HCT116 (cell line): ENCODE measurements around the gene PLCL2. TPM values are rescaled to one million over a fixed set of nuclear protein-coding genes. Genes with fewer than 3 reads are reported as not detected.

ENCODE experiments used
- ATAC-seq: fragments of 200-7000 bp; cut with Tn5 transposase; 2 replicates; pipeline ENCODE4 v1.9.1; 2020; ENCODE audit warnings: mild to moderate bottlenecking, moderate library complexity
- BruUV-seq: library from RNA; stranded (reverse); fragments of 400-500 nt; replicated peaks from 2 replicates; lab custom pipeline; 2021; lab: Mats Ljungman, UMichigan
- CTCF ChIA-PET: fragments of 300-600 bp; sonication (Branson Sonifier 250); formaldehyde crosslinking; loops from one replicate; lab custom pipeline; 2021; ENCODE audit warnings: antibody characterized with exemption; lab: Charles Lee
- POLR2A ChIA-PET: fragments of 300-600, 350-600 bp; sonication (Branson Sonifier 250); formaldehyde crosslinking; loops from one replicate; lab custom pipeline; 2021; ENCODE audit warnings: antibody characterized with exemption; lab: Charles Lee
- RAD21 ChIA-PET, 2 experiments: fragments of 300-600 bp; sonication (Branson Sonifier 250); formaldehyde crosslinking; loops; one replicate each; lab custom pipeline; 2023; ENCODE audit warnings: low total read pairs in 2 of 2; ENCODE audit not compliant: uncharacterized antibody in 2 of 2, unreplicated experiment in 2 of 2, low non-redundant PET in 1 of 2; lab: Charles Lee
- DNase-seq: peaks from one replicate; pipeline ENCODE4 v3.0.0-alpha.2; 2010; ENCODE audit warnings: low read depth, low spot score
- H2AFZ ChIP-seq: fragments of 200-600 bp; shearing (Covaris generic), sonication (generic); 2 replicates; pipeline ENCODE4 v1.6.1; 2017; ENCODE audit warnings: low read depth, mixed run types, mixed read lengths, antibody characterized with exemption, low read length; ENCODE audit not compliant: poor library complexity, severe bottlenecking
- H3K27ac ChIP-seq: 2 replicates; pipeline ENCODE4 v1.5.1; 2012; ENCODE audit warnings: low read depth, low read length
- H3K27me3 ChIP-seq: fragments of 200-600 bp; sonication (generic); 2 replicates; pipeline ENCODE4 v1.6.1; 2016; ENCODE audit warnings: mixed run types, low read length, mixed read lengths; ENCODE audit not compliant: insufficient read depth
- H3K36me3 ChIP-seq, 2 experiments: fragments of 200-500 bp in 1 of 2; fragments of 200-600 bp in 1 of 2; sonication (Bioruptor generic) in 1 of 2; sonication (generic) in 1 of 2; 2 replicates each; pipeline versions ENCODE4 v1.5.1 to v1.6.1; 2014 to 2016; ENCODE audit warnings: low read length in 2 of 2, inconsistent platforms in 1 of 2, mixed read lengths in 1 of 2, mixed run types in 1 of 2; ENCODE audit not compliant: insufficient read depth in 2 of 2, control insufficient read depth in 1 of 2
- H3K4me1 ChIP-seq, 2 experiments: fragments of 200-600 bp in 1 of 2; sonication (generic) in 1 of 2; 2 replicates each; pipeline versions ENCODE4 v1.5.1 to v1.6.1; 2012 to 2017; ENCODE audit warnings: low read length in 2 of 2, inconsistent platforms in 1 of 2, mild to moderate bottlenecking in 1 of 2, mixed read lengths in 1 of 2, mixed run types in 1 of 2, moderate library complexity in 1 of 2; ENCODE audit not compliant: insufficient read depth in 2 of 2, control insufficient read depth in 1 of 2
- H3K4me2 ChIP-seq: fragments of 200-600 bp; sonication (generic); 2 replicates; pipeline ENCODE4 v1.6.1; 2017; ENCODE audit warnings: mixed run types, low read length, mixed read lengths
- H3K4me3 ChIP-seq, 2 experiments: fragments of 200-600 bp in 1 of 2; sonication (generic) in 1 of 2; replicated peaks in 1 of 2; 2 replicates each; pipeline ENCODE4 v1.5.1; 2011 to 2016; ENCODE audit warnings: low read length in 2 of 2, control low read depth in 1 of 2, low read depth in 1 of 2, mild to moderate bottlenecking in 1 of 2, mixed read lengths in 1 of 2, mixed run types in 1 of 2
- H3K79me2 ChIP-seq: fragments of 200-600 bp; sonication (generic); 2 replicates; pipeline ENCODE4 v1.6.1; 2017; ENCODE audit warnings: mild to moderate bottlenecking, mixed run types, low read length, moderate library complexity, mixed read lengths; ENCODE audit not compliant: insufficient read depth
- H3K9ac ChIP-seq: fragments of 200-600 bp; sonication (generic); 2 replicates; pipeline ENCODE4 v1.6.1; 2016; ENCODE audit warnings: low read length, mixed read lengths
- H3K9me2 ChIP-seq: fragments of 200-600 bp; sonication (generic), shearing (Covaris generic); 2 replicates; pipeline ENCODE4 v1.6.1; 2017; ENCODE audit warnings: mixed run types, mild to moderate bottlenecking, moderate library complexity; ENCODE audit not compliant: insufficient read depth
- H3K9me3 ChIP-seq, 2 experiments: fragments of 200-500 bp in 1 of 2; fragments of 200-600 bp in 1 of 2; sonication (Bioruptor generic) in 1 of 2; sonication (generic) in 1 of 2; 2 replicates each; pipeline ENCODE4 v1.6.1; 2014 to 2017; ENCODE audit warnings: low read length in 2 of 2, mixed read lengths in 2 of 2, inconsistent platforms in 1 of 2, low read depth in 1 of 2, mild to moderate bottlenecking in 1 of 2, mixed run types in 1 of 2, moderate library complexity in 1 of 2; ENCODE audit not compliant: control insufficient read depth in 1 of 2, insufficient read depth in 1 of 2
- H4K20me1 ChIP-seq: fragments of 200-600 bp; sonication (generic), shearing (Covaris generic); 2 replicates; pipeline ENCODE4 v1.6.1; 2017; ENCODE audit warnings: mixed run types, mild to moderate bottlenecking, moderate library complexity; ENCODE audit not compliant: insufficient read depth
- CEBPB ChIP-seq: IDR thresholded peaks from 2 replicates; pipeline ENCODE4 v1.6.1; 2012; ENCODE audit warnings: low read depth
- EGR1 ChIP-seq: IDR thresholded peaks from 2 replicates; pipeline ENCODE4 v1.6.1; 2012; ENCODE audit warnings: low read depth
- EZH2 ChIP-seq: fragments of 200-600 bp; sonication (generic); IDR thresholded peaks from 2 replicates; pipeline ENCODE4 v1.6.1; 2017; ENCODE audit warnings: antibody characterized with exemption, mixed run types
- EZH2phosphoT487 ChIP-seq: fragments of 200-600 bp; IDR thresholded peaks from 2 replicates; pipeline ENCODE4 v1.6.1; 2018; ENCODE audit warnings: antibody characterized with exemption, borderline replicate concordance
- FOSL1 ChIP-seq: IDR thresholded peaks from 2 replicates; pipeline ENCODE4 v1.6.1; 2012; ENCODE audit warnings: low read depth
- RAD21 ChIP-seq: IDR thresholded peaks from 2 replicates; pipeline ENCODE4 v1.6.1; 2012; ENCODE audit warnings: low read depth, mild to moderate bottlenecking
- REST ChIP-seq: IDR thresholded peaks from 2 replicates; pipeline ENCODE4 v1.6.1; 2012; ENCODE audit warnings: low read depth
- SIN3A ChIP-seq: IDR thresholded peaks from 2 replicates; pipeline ENCODE4 v1.6.1; 2012; ENCODE audit warnings: low read depth
- SP1 ChIP-seq: IDR thresholded peaks from 2 replicates; pipeline ENCODE4 v1.6.1; 2012; ENCODE audit warnings: low read depth
- TCF7L2 ChIP-seq: IDR thresholded peaks from 2 replicates; pipeline ENCODE4 v1.7.0; 2011; ENCODE audit warnings: borderline replicate concordance, inconsistent platforms; ENCODE audit not compliant: insufficient read depth, insufficient read length; ENCODE audit errors: extremely low read depth
- intact Hi-C: fragments of 100-400 bp; cut with micrococcal nuclease; formaldehyde crosslinking; loops from 2 replicates; pipeline ENCODE4 v1.10.0; 2022
- total RNA-seq: library from RNA; stranded (reverse); gene quantifications from one replicate; pipeline ENCODE4 v1.2.1, GENCODE V29; 2021; ENCODE audit not compliant: unreplicated experiment
- TF ChIP-seq, protein P1 (sequence below): IDR thresholded peaks from 2 replicates; pipeline ENCODE4 v1.6.1; 2012

PLCL2 gene
- total RNA-seq, 1 experiment from 2014 or later: 2.2 TPM

GRCh38 chr3:16877911-16878310 is 6.8 kb upstream of the PLCL2 start:
- ChIA-PET RAD21 (no interaction called here), POLR2A (no interaction called here), CTCF (no interaction called here)
- Histone ChIP-seq H3K9me3 (no peaks in the 10 kb centered on the region), H3K4me3 (no peak overlapping the region), H3K27me3 (no peaks in the 10 kb centered on the region), H2AFZ (no peak overlapping the region), H4K20me1 (no peaks in the 10 kb centered on the region), H3K9ac (no peak overlapping the region), H3K36me3 (no peaks in the 10 kb centered on the region), H3K4me2 (no peak overlapping the region), H3K79me2 (no peaks in the 10 kb centered on the region), H3K27ac (no peak overlapping the region), H3K9me2 (no peaks in the 10 kb centered on the region), H3K4me1 (no peaks in the 10 kb centered on the region)
- intact Hi-C loops: no loop called here
- BruUV-seq: no TSS peak
- no peak for DNase-seq
- ATAC-seq: no peak
- no peak for TF ChIP-seq CEBPB
- TF ChIP-seq, protein P1, sequence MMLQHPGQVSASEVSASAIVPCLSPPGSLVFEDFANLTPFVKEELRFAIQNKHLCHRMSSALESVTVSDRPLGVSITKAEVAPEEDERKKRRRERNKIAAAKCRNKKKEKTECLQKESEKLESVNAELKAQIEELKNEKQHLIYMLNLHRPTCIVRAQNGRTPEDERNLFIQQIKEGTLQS: no peak
- TF ChIP-seq TCF7L2: no peak
- no peak for TF ChIP-seq FOSL1
- TF ChIP-seq EZH2: no peak
- no peak for TF ChIP-seq SP1
- TF ChIP-seq RAD21: no peak
- no peak for TF ChIP-seq EGR1
- no peak for TF ChIP-seq REST
- TF ChIP-seq SIN3A: no peak
- no peak for TF ChIP-seq EZH2phosphoT487
- TF ChIP-seq, all 23 proteins: peak for 0
